Panc1 (cell line): ENCODE results near the gene CD300A. TPM values are rescaled to one million over a fixed set of nuclear protein-coding genes. Genes with fewer than 3 reads are reported as not detected.
A peak's percentile ranks its signal among the peaks of the same experiment; 100 is the strongest.

Experiments used
- ATAC-seq: fragments of 200-7000 bp; cut with Tn5 transposase; 2 replicates; pipeline ENCODE4 v1.9.1; 2020; ENCODE audit warnings: mild to moderate bottlenecking, moderate library complexity
- BruUV-seq: library from RNA; stranded (reverse); fragments of 400-500 nt; replicated peaks from 2 replicates; lab custom pipeline; 2021; lab: Mats Ljungman, UMichigan
- CTCF ChIA-PET: fragments of 300-600 bp; sonication (Branson Sonifier 250); formaldehyde crosslinking; loops from one replicate; lab custom pipeline; 2022; ENCODE audit warnings: antibody characterized with exemption; lab: Charles Lee
- POLR2A ChIA-PET: fragments of 300-600 bp; sonication (Branson Sonifier 250); formaldehyde crosslinking; loops from one replicate; lab custom pipeline; 2022; ENCODE audit warnings: antibody characterized with exemption; lab: Charles Lee
- DNase-seq: peaks from one replicate; pipeline ENCODE4 v3.0.0-alpha.2; 2010; ENCODE audit warnings: low read depth, low spot score
- H3K27ac ChIP-seq: 2 replicates; pipeline ENCODE4 v1.5.1; 2011; ENCODE audit warnings: mild to moderate bottlenecking, low read length, inconsistent platforms
- H3K27me3 ChIP-seq: fragments of 200-500 bp; sonication (Bioruptor generic); 2 replicates; pipeline ENCODE4 v1.6.0; 2014; ENCODE audit warnings: low read length, inconsistent platforms; ENCODE audit not compliant: control insufficient read depth, insufficient read depth
- H3K36me3 ChIP-seq: fragments of 200-500 bp; sonication (Bioruptor generic); 2 replicates; pipeline ENCODE4 v1.5.1; 2014; ENCODE audit warnings: inconsistent platforms, mild to moderate bottlenecking, low read length, moderate library complexity; ENCODE audit not compliant: control insufficient read depth, insufficient read depth
- H3K4me1 ChIP-seq: 2 replicates; pipeline ENCODE4 v1.5.1; 2011; ENCODE audit warnings: inconsistent platforms, mild to moderate bottlenecking, low read length, moderate library complexity; ENCODE audit not compliant: control insufficient read depth, insufficient read depth
- H3K4me3 ChIP-seq, 2 experiments: 2 replicates each; pipeline ENCODE4 v1.5.1; 2011 to 2012; ENCODE audit warnings: low read depth in 2 of 2, low read length in 2 of 2, mild to moderate bottlenecking in 2 of 2, inconsistent platforms in 1 of 2, moderate library complexity in 1 of 2
- H3K9me3 ChIP-seq: fragments of 200-500 bp; sonication (Bioruptor generic); 2 replicates; pipeline ENCODE4 v1.5.1; 2014; ENCODE audit warnings: low read depth, mild to moderate bottlenecking, inconsistent platforms, low read length, moderate library complexity; ENCODE audit not compliant: control insufficient read depth, insufficient read depth
- POLR2AphosphoS5 ChIP-seq: IDR thresholded peaks from 2 replicates; pipeline ENCODE4 v1.6.1; 2012; ENCODE audit warnings: mild to moderate bottlenecking, low read depth, low read length, moderate library complexity
- SIN3A ChIP-seq: IDR thresholded peaks from 2 replicates; pipeline ENCODE4 v1.6.1; 2012; ENCODE audit warnings: low read depth, mild to moderate bottlenecking, low read length, moderate library complexity, borderline replicate concordance; ENCODE audit not compliant: insufficient read depth
- TCF7L2 ChIP-seq: IDR thresholded peaks from 2 replicates; pipeline ENCODE4 v1.6.1; 2011; ENCODE audit warnings: mild to moderate bottlenecking, low read depth, low read length, inconsistent platforms
- in situ Hi-C: cut with HindIII; loops from 2 replicates; pipeline ENCODE4 v1.10.0; 2016; ENCODE audit warnings: low sequenced_read_pairs, low pct_unique_long_range_greater_than_20kb
- intact Hi-C: fragments of 100-400 bp; cut with micrococcal nuclease; formaldehyde crosslinking; loops from one replicate; pipeline ENCODE4 v1.10.0; 2022; ENCODE audit not compliant: unreplicated experiment
- total RNA-seq: library from RNA; stranded (reverse); gene quantifications from one replicate; pipeline ENCODE4 v1.2.1, GENCODE V29; 2021; ENCODE audit not compliant: unreplicated experiment
- TF ChIP-seq, protein P1 (sequence below), 2 experiments: IDR thresholded peaks; 2 replicates each; pipeline ENCODE4 v1.6.1; 2011 to 2012; ENCODE audit warnings: low read depth in 2 of 2, control low read depth in 1 of 2, low read length in 1 of 2, mild to moderate bottlenecking in 1 of 2, moderate library complexity in 1 of 2; ENCODE audit not compliant: insufficient read depth in 1 of 2
- TF ChIP-seq, protein P2 (sequence below): fragments of 450-650 bp; IDR thresholded peaks from 2 replicates; pipeline ENCODE4 v1.5.1; 2017; ENCODE audit warnings: mild to moderate bottlenecking

CD300A gene
- total RNA-seq, 1 experiment from 2014 or later: 0.21 TPM

GRCh38 chr17:74531231-74531761, 64.9 kb downstream of the CD300A start, which contains the start of gene CD300LB:
Gene CD300LB, minus strand, starts transcription at chr17:74531475. Its CDS starts 125 bp downstream, at chr17:74531350.
- intact Hi-C loops (loop anchor here (5.0 kb wide), 1 partner anchor 164 kb away; the partner anchor contains the start of gene GPR142), in situ Hi-C loops (no loop called here)
- no TSS peak for BruUV-seq

DNA sequence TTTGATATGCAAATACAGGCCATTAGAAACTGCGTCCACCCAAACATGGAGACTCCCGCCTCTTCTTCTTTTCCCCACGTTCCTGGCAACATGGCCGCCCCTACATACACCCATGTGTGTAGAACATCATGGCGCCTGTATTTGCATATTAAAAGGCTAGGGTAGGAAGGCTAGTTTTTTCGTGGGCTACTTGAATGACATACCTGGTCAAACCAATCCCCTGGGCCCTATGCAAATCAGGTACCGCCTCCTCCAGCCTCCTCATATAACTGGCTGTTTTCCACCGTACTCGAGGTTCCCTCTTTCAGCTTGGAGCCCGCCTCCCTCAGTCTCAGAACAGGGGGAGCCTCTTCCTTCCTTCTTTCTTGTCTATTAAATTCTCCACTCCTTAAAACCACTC, 65.7 kb downstream of the CD300A start:
- Histone ChIP-seq H3K27me3 (peaks cover 28% of the 10 kb centered on the region), H3K9me3 (no peaks in the 10 kb centered on the region), H3K36me3 (no peaks in the 10 kb centered on the region), H3K27ac (no peak overlapping the region), H3K4me3 (no peak overlapping the region), H3K4me1 (no peaks in the 10 kb centered on the region; the same call in 1 of the 2 replicates)
- ChIA-PET POLR2A (no interaction called here), CTCF (interaction anchor here (1.4 kb wide), 2 partner anchors 153 to 226 kb away, joined by 4 read pairs; no protein-coding TSS in a partner anchor)
- no TSS peak for BruUV-seq
- intact Hi-C loops: loop anchor here (5.0 kb wide), 1 partner anchor 165 kb away; the partner anchor contains the start of gene GPR142
- in situ Hi-C loops: no loop called here
- TF ChIP-seq, protein P1, sequence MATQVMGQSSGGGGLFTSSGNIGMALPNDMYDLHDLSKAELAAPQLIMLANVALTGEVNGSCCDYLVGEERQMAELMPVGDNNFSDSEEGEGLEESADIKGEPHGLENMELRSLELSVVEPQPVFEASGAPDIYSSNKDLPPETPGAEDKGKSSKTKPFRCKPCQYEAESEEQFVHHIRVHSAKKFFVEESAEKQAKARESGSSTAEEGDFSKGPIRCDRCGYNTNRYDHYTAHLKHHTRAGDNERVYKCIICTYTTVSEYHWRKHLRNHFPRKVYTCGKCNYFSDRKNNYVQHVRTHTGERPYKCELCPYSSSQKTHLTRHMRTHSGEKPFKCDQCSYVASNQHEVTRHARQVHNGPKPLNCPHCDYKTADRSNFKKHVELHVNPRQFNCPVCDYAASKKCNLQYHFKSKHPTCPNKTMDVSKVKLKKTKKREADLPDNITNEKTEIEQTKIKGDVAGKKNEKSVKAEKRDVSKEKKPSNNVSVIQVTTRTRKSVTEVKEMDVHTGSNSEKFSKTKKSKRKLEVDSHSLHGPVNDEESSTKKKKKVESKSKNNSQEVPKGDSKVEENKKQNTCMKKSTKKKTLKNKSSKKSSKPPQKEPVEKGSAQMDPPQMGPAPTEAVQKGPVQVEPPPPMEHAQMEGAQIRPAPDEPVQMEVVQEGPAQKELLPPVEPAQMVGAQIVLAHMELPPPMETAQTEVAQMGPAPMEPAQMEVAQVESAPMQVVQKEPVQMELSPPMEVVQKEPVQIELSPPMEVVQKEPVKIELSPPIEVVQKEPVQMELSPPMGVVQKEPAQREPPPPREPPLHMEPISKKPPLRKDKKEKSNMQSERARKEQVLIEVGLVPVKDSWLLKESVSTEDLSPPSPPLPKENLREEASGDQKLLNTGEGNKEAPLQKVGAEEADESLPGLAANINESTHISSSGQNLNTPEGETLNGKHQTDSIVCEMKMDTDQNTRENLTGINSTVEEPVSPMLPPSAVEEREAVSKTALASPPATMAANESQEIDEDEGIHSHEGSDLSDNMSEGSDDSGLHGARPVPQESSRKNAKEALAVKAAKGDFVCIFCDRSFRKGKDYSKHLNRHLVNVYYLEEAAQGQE (IDR thresholded peaks at IDR 0.05; ENCODE audit: insufficient read depth in 1 of 2, low read depth in 2 of 2, low read length in 1 of 2): no peak
- no peak for TF ChIP-seq SIN3A
- TF ChIP-seq, protein P2, sequence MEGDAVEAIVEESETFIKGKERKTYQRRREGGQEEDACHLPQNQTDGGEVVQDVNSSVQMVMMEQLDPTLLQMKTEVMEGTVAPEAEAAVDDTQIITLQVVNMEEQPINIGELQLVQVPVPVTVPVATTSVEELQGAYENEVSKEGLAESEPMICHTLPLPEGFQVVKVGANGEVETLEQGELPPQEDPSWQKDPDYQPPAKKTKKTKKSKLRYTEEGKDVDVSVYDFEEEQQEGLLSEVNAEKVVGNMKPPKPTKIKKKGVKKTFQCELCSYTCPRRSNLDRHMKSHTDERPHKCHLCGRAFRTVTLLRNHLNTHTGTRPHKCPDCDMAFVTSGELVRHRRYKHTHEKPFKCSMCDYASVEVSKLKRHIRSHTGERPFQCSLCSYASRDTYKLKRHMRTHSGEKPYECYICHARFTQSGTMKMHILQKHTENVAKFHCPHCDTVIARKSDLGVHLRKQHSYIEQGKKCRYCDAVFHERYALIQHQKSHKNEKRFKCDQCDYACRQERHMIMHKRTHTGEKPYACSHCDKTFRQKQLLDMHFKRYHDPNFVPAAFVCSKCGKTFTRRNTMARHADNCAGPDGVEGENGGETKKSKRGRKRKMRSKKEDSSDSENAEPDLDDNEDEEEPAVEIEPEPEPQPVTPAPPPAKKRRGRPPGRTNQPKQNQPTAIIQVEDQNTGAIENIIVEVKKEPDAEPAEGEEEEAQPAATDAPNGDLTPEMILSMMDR: no peak
- DNase-seq (no peak), ATAC-seq (peak; percentile 42; the same call in 1 of the 2 replicates)

More at GRCh38 chr17:74531231-74531761, 64.9 kb downstream of the CD300A start, which contains the start of gene CD300LB:
- no peak for ATAC-seq
- Histone ChIP-seq H3K4me1 (no peaks in the 10 kb centered on the region; the same call in 1 of the 2 replicates), H3K27me3 (peaks cover 27% of the 10 kb centered on the region), H3K27ac (no peak within 1 kb of the TSS), H3K9me3 (no peaks in the 10 kb centered on the region), H3K4me3 (no peak within 1 kb of the TSS), H3K36me3 (no peaks in the 10 kb centered on the region)
- CTCF ChIA-PET: interaction anchor here (0.6 to 1.3 kb wide), 3 partner anchors 35 to 235 kb away, joined by 3 to 4 read pairs (median 4); no protein-coding TSS in a partner anchor
- DNase-seq: no peak
- TF ChIP-seq, protein P1 (IDR thresholded peaks at IDR 0.05; ENCODE audit: insufficient read depth in 1 of 2, low read depth in 2 of 2, low read length in 1 of 2): no peak
- no peak for TF ChIP-seq POLR2AphosphoS5
- TF ChIP-seq, protein P2: no peak
- no peak for TF ChIP-seq SIN3A
- no peak for TF ChIP-seq TCF7L2
- POLR2A ChIA-PET: no interaction called here
